ENCODE measurements around the gene UBE2B.

The UBE2B gene

DNA sequence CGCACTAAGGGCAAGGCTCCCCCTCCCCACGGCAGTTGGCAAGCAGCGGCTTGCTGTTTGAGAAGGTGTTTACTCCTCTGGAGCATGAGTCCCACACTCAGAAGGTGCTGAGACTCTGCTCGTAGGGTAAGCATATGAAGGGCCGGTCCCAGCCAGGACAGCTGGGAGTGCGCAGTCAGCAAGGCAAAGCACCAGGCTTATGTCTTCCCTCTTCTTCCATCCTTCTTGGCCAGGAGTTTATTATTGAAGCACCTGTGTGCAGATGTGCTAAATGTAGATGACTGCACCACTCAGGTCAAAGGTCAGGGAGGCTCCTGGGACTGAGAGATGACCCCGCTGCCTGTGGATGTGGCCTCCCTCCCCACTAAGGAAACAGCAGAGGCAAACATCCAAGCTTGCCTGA, 67.4 kb downstream of the UBE2B start:
- H3K4me3 ChIP-seq (ENCODE audit: low read depth, low read length), result 0 out of 2 replicates have a peak overlapping the region, but pooled peaks have one; percentile 27
- TF ChIP-seq, protein P1, sequence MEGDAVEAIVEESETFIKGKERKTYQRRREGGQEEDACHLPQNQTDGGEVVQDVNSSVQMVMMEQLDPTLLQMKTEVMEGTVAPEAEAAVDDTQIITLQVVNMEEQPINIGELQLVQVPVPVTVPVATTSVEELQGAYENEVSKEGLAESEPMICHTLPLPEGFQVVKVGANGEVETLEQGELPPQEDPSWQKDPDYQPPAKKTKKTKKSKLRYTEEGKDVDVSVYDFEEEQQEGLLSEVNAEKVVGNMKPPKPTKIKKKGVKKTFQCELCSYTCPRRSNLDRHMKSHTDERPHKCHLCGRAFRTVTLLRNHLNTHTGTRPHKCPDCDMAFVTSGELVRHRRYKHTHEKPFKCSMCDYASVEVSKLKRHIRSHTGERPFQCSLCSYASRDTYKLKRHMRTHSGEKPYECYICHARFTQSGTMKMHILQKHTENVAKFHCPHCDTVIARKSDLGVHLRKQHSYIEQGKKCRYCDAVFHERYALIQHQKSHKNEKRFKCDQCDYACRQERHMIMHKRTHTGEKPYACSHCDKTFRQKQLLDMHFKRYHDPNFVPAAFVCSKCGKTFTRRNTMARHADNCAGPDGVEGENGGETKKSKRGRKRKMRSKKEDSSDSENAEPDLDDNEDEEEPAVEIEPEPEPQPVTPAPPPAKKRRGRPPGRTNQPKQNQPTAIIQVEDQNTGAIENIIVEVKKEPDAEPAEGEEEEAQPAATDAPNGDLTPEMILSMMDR (IDR thresholded peaks at IDR 0.05; ENCODE audit: low read depth, low read length), result no peak

DNA sequence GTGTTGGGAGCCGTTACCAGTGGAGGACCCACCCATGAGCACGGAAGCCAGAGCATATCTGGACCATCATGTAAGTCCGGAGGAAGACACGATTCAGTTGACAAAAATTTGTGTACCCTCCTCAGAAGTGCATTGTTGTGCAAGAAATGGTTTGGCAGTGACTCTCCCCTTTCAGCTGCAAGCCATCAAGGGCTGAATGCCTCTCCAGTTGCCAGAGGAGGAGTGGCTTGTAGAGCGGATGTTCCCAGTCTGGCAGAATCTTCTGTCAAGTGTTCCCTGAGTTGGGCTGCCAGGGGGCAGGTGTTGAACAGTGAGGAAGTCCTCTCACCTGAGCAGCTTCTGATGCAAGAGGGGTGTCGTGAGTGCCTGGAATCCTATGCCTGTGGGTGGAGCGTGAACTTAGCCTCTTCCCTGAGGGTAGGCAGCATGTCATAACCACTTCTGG, 67.9 kb downstream of the UBE2B start:
- TF ChIP-seq, protein P1 (IDR thresholded peaks at IDR 0.05; ENCODE audit: low read depth, low read length), result no peak
- H3K4me3 ChIP-seq (ENCODE audit: low read depth, low read length), result 0 out of 2 replicates have a peak overlapping the region, but pooled peaks have one; percentile 27

DNA sequence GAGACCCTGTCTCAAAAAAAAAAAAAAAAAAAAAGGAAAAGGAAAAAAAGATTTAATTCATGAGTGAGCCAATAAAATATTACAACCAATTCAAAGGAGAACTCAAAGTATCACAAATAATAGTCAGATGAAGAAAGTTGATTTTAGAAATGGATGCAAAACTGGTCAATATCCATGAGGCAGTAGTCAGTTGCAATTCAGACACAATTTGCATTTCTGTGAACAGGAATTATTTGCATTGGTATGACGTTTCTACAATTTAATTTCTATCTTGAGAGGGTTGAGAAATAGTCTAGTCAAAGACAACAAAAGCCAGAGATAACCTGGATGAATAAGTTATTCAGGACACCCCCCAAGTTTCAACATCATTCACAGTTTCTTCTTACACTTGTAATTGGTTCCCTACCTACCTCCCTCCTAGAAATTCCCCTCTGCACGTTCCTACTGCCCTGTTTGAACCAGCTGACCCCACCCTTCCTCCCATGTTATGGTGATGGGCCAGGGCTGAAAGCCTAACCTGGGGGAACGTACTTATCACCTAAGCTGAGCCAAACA, 68.9 kb downstream of the UBE2B start:
- TF ChIP-seq, protein P1 (IDR thresholded peaks at IDR 0.05; ENCODE audit: low read depth, low read length), result no peak
- H3K4me3 ChIP-seq (ENCODE audit: low read depth, low read length), result no peak overlapping the region

Measured in WI38 (cell line).